ENCODE data around the gene CDC42EP5. TPM values are rescaled to one million over a fixed set of nuclear protein-coding genes. Genes with fewer than 3 reads are reported as not detected.

Gene CDC42EP5
- total RNA-seq, 1 donor from 2014 or later: 33.4 TPM

GRCh38 chr19:54428323-54429175 is 44.5 kb downstream of the CDC42EP5 start:
- Histone ChIP-seq H3K36me3 (no peaks in the 10 kb centered on the region), H3K9me3 (no peaks in the 10 kb centered on the region), H3K4me3 (no peak overlapping the region), H3K27ac (no peak overlapping the region), H3K27me3 (peaks cover 10% of the 10 kb centered on the region), H3K4me1 (peaks cover 20% of the 10 kb centered on the region)
- intact Hi-C loops (cut with DNase I): no loop called here
- DNase-seq (ENCODE audit: extremely low spot score in 2 of 2): no peak
- TF ChIP-seq, protein P1, sequence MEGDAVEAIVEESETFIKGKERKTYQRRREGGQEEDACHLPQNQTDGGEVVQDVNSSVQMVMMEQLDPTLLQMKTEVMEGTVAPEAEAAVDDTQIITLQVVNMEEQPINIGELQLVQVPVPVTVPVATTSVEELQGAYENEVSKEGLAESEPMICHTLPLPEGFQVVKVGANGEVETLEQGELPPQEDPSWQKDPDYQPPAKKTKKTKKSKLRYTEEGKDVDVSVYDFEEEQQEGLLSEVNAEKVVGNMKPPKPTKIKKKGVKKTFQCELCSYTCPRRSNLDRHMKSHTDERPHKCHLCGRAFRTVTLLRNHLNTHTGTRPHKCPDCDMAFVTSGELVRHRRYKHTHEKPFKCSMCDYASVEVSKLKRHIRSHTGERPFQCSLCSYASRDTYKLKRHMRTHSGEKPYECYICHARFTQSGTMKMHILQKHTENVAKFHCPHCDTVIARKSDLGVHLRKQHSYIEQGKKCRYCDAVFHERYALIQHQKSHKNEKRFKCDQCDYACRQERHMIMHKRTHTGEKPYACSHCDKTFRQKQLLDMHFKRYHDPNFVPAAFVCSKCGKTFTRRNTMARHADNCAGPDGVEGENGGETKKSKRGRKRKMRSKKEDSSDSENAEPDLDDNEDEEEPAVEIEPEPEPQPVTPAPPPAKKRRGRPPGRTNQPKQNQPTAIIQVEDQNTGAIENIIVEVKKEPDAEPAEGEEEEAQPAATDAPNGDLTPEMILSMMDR (IDR thresholded peaks at IDR 0.05): no peak
- TF ChIP-seq POLR2A (IDR thresholded peaks at IDR 0.05) (no peak), POLR2AphosphoS5 (IDR thresholded peaks at IDR 0.05; ENCODE audit: insufficient read depth in 1 of 2, low read depth in 1 of 2) (no peak)

GRCh38 chr19:54427586-54427985 is 45.5 kb downstream of the CDC42EP5 start:
- H3K9me3 ChIP-seq: no peaks in the 10 kb centered on the region
- no peak overlapping the region for H3K4me3 ChIP-seq
- H3K36me3 ChIP-seq: no peaks in the 10 kb centered on the region
- TF ChIP-seq POLR2AphosphoS5 (IDR thresholded peaks at IDR 0.05; ENCODE audit: insufficient read depth in 1 of 2, low read depth in 1 of 2) (no peak), POLR2A (IDR thresholded peaks at IDR 0.05) (no peak)
- TF ChIP-seq, protein P1 (IDR thresholded peaks at IDR 0.05): no peak
- intact Hi-C loops (cut with DNase I): no loop called here
- H3K27ac ChIP-seq: no peak overlapping the region
- no peak for DNase-seq (ENCODE audit: extremely low spot score in 2 of 2)
- H3K27me3 ChIP-seq: peaks cover 10% of the 10 kb centered on the region
- H3K4me1 ChIP-seq: peaks cover 20% of the 10 kb centered on the region

- intact Hi-C loops (cut with DNase I): no loop called here
- Histone ChIP-seq H3K9me3 (no peaks in the 10 kb centered on the region), H3K27me3 (peaks cover 10% of the 10 kb centered on the region)
Observed at GRCh38 chr19:54426291-54426931, 46.7 kb downstream of the CDC42EP5 start.

DNA sequence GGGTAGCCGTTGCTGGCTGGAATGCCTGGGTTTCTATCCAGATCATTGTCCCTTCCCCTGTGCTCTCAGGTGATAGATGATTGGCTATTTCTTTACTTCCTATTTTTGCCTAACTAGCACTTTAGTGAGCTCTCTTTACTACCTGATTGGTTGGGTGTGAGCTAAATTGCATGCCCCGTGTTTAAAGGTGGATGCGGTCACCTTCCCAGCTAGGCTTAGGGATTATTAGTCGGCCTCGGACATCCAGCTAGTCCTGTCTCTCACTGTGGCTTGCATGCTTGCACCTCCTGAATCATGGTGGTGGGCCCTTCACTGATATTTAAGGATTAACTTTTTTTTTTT is 47.7 kb downstream of the CDC42EP5 start:
- no peak overlapping the region for H3K4me3 ChIP-seq
- intact Hi-C loops (cut with DNase I): no loop called here
- H3K9me3 ChIP-seq: no peaks in the 10 kb centered on the region
- no peak overlapping the region for H3K27ac ChIP-seq
- no peaks in the 10 kb centered on the region for H3K36me3 ChIP-seq
- TF ChIP-seq POLR2A (IDR thresholded peaks at IDR 0.05): no peak
- TF ChIP-seq, protein P1 (IDR thresholded peaks at IDR 0.05): no peak
- H3K27me3 ChIP-seq: peaks cover 10% of the 10 kb centered on the region
- no peak for DNase-seq (ENCODE audit: extremely low spot score in 2 of 2)
- peaks cover 16% of the 10 kb centered on the region for H3K4me1 ChIP-seq

More at GRCh38 chr19:54426291-54426931, 46.7 kb downstream of the CDC42EP5 start:
- H3K27ac ChIP-seq: no peak overlapping the region
- no peak overlapping the region for H3K4me3 ChIP-seq
- TF ChIP-seq, protein P1 (IDR thresholded peaks at IDR 0.05): no peak
- no peak for TF ChIP-seq POLR2A (IDR thresholded peaks at IDR 0.05)
- no peak for TF ChIP-seq POLR2AphosphoS5 (IDR thresholded peaks at IDR 0.05; ENCODE audit: insufficient read depth in 1 of 2, low read depth in 1 of 2)
- no peaks in the 10 kb centered on the region for H3K36me3 ChIP-seq
- no peak for DNase-seq (ENCODE audit: extremely low spot score in 2 of 2)
- peaks cover 17% of the 10 kb centered on the region for H3K4me1 ChIP-seq

Measured in vagina (tissue), 2 donors.